ENCODE results near the gene POLN.
"Not testable (repeated sequence)": the region's sequence is repeated elsewhere in the genome, so short reads cannot be mapped to it uniquely, and the experiment has no call there.

Gene POLN

GRCh38 chr4:2275044-2275397 lies 33.1 kb upstream of the POLN start:
- not testable (repeated sequence) for DNase-seq

- no peak for DNase-seq
Observed at GRCh38 chr4:2274320-2275043, 32.6 kb upstream of the POLN start.

- no peak for DNase-seq
Observed at GRCh38 chr4:2273657-2274319, 31.9 kb upstream of the POLN start.

GRCh38 chr4:2273221-2273620 lies 31.3 kb upstream of the POLN start:
- no peak for DNase-seq

GRCh38 chr4:2272828-2273120 lies 30.9 kb upstream of the POLN start:
- no peak for DNase-seq

- DNase-seq: no peak
Observed at GRCh38 chr4:2272026-2272827, 30.3 kb upstream of the POLN start.

- DNase-seq: no peak
Observed at GRCh38 chr4:2271279-2272025, 29.5 kb upstream of the POLN start.

- no peak for DNase-seq
Observed at GRCh38 chr4:2270341-2271165, 28.6 kb upstream of the POLN start.

- no peak for DNase-seq
Observed at GRCh38 chr4:2269618-2270163, 27.8 kb upstream of the POLN start.

- DNase-seq: no peak
Observed at GRCh38 chr4:2269206-2269531, 27.2 kb upstream of the POLN start.

- DNase-seq: no peak
Observed at GRCh38 chr4:2268357-2269205, 26.7 kb upstream of the POLN start.

- no peak for DNase-seq
Observed at GRCh38 chr4:2267841-2268240, 25.9 kb upstream of the POLN start.

- DNase-seq: no peak
Observed at GRCh38 chr4:2267320-2267811, 25.4 kb upstream of the POLN start.

- no peak for DNase-seq
Observed at GRCh38 chr4:2266821-2267220, 24.9 kb upstream of the POLN start.

- DNase-seq: no peak
Observed at GRCh38 chr4:2266181-2266580, 24.3 kb upstream of the POLN start.

- no peak for DNase-seq
Observed at GRCh38 chr4:2265113-2266110, 23.5 kb upstream of the POLN start.

GRCh38 chr4:2264481-2265041 lies 22.6 kb upstream of the POLN start:
- no peak for DNase-seq

GRCh38 chr4:2263926-2264321 lies 22.0 kb upstream of the POLN start:
- DNase-seq: no peak

GRCh38 chr4:2262944-2263250 lies 21.0 kb upstream of the POLN start:
- no peak for DNase-seq

Measured in effector CD8-positive, alpha-beta T cell (primary cell).